WERI-Rb-1 (cell line): ENCODE results near the gene TMEM207.

Experiments used
- DNase-seq: peaks from one replicate; pipeline ENCODE4 v3.0.0-alpha.2; 2020
- H3K27ac ChIP-seq: fragments of 250-450 bp; sonication (Bioruptor Pico); 2 replicates; pipeline ENCODE4 v1.5.1; 2020; ENCODE audit warnings: mild to moderate bottlenecking, moderate library complexity
- H3K27me3 ChIP-seq: fragments of 250-450 bp; sonication (Bioruptor Pico); 2 replicates; pipeline ENCODE4 v1.5.1; 2021; ENCODE audit warnings: mild to moderate bottlenecking, low read depth, moderate library complexity; ENCODE audit not compliant: insufficient read depth, severe bottlenecking
- H3K36me3 ChIP-seq: fragments of 250-450 bp; sonication (Bioruptor Pico); 2 replicates; pipeline ENCODE4 v1.5.1; 2020; ENCODE audit warnings: mild to moderate bottlenecking, moderate library complexity
- H3K4me3 ChIP-seq: 2 replicates; pipeline ENCODE4 v1.5.1; 2011; ENCODE audit warnings: low read depth, mild to moderate bottlenecking, control low read depth, low read length
- H3K9me3 ChIP-seq: fragments of 250-450 bp; sonication (Bioruptor Pico); 2 replicates; pipeline ENCODE4 v1.5.1; 2021; ENCODE audit warnings: mild to moderate bottlenecking, moderate library complexity; ENCODE audit not compliant: severe bottlenecking
- CTCF ChIP-seq: IDR thresholded peaks from 2 replicates; pipeline ENCODE4 v1.5.1; 2011; ENCODE audit warnings: low read depth, mild to moderate bottlenecking, control low read depth, inconsistent platforms, low read length

Gene TMEM207

GRCh38 chr3:190443257-190443656 lies 6.4 kb downstream of the TMEM207 start:
- H3K27me3 ChIP-seq, result no peaks in the 10 kb centered on the region
- no peak for TF ChIP-seq CTCF
- H3K27ac ChIP-seq, result no peak overlapping the region
- H3K36me3 ChIP-seq, result no peaks in the 10 kb centered on the region
- H3K4me3 ChIP-seq, result no peak overlapping the region
- H3K9me3 ChIP-seq, result no peaks in the 10 kb centered on the region
- DNase-seq, result no peak

- Histone ChIP-seq H3K4me3 (no peak overlapping the region), H3K9me3 (no peaks in the 10 kb centered on the region), H3K27me3 (no peaks in the 10 kb centered on the region), H3K36me3 (no peaks in the 10 kb centered on the region), H3K27ac (no peak overlapping the region)
- DNase-seq, result no peak
- no peak for TF ChIP-seq CTCF
These were observed 7.5 kb downstream of the TMEM207 start for GRCh38 chr3:190442240-190442639.

GRCh38 chr3:190436331-190436730 lies 13.4 kb downstream of the TMEM207 start:
- Histone ChIP-seq H3K9me3 (no peaks in the 10 kb centered on the region), H3K4me3 (no peak overlapping the region), H3K36me3 (no peaks in the 10 kb centered on the region), H3K27ac (no peak overlapping the region), H3K27me3 (no peaks in the 10 kb centered on the region)
- no peak for DNase-seq
- TF ChIP-seq CTCF, result no peak

- no peak for TF ChIP-seq CTCF
- no peaks in the 10 kb centered on the region for H3K36me3 ChIP-seq
- H3K9me3 ChIP-seq, result no peaks in the 10 kb centered on the region
- DNase-seq, result no peak
- H3K27me3 ChIP-seq, result no peaks in the 10 kb centered on the region
- H3K4me3 ChIP-seq, result no peak overlapping the region
- H3K27ac ChIP-seq, result no peak overlapping the region
These were observed 14.1 kb downstream of the TMEM207 start for GRCh38 chr3:190435618-190436017.

GRCh38 chr3:190433626-190434025 lies 16.1 kb downstream of the TMEM207 start:
- Histone ChIP-seq H3K9me3 (no peaks in the 10 kb centered on the region), H3K27me3 (no peaks in the 10 kb centered on the region), H3K4me3 (no peak overlapping the region)

More at GRCh38 chr3:190433626-190434025, 16.1 kb downstream of the TMEM207 start:
- DNase-seq, result no peak
- Histone ChIP-seq H3K27ac (no peak overlapping the region), H3K36me3 (no peaks in the 10 kb centered on the region)
- TF ChIP-seq CTCF, result no peak
